GM04503 (cell line): ENCODE data around the gene MKX.

Experiments used
- DNase-seq: peaks from one replicate; pipeline ENCODE4 v3.0.0-alpha.2; 2012; ENCODE audit warnings: low read depth

The MKX gene

DNA sequence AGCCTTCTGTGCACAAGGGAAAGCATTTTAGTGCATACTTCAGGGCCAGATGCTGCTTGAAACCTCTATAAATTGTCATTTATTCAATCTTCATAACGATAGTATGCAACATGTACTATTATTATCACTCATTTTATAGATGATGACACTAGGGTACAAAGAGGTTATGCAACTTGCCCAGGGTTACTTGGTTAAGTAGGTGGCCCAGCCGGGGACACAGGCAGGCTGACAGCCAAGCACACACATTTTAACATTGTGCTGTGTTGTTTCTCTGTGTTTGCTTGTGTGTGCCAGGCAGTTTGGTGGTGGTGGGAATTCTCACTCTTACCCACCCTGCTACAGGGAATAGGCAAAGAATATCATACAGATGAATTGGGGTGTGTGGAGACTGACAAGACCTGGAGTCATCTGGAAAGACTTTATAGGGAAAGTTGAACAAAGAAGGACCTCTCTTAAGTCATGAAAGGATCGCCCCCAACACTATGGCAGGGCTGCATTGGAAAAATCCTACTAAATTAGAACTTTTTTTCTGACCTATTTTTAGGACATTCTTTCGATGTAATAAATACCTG lies 98.9 kb downstream of the MKX start:
- no peak for DNase-seq

DNA sequence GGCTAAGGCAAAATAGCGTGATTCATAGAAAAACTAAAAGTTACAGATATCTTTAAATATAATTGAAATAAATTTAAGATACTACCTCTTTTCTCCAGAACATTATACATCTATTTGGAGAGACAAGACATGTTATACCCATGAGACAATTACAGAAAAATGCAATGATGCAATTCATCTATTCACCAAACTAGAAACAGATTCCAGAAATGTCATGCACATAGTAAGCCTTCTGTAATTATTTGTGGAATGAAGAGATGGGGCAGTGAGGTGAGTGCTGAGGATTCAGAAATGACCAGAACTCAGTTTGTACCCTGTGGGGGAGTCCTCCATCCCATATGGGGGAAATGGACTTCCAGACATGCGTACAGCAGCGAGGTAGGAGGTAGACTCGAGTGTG lies 99.4 kb downstream of the MKX start:
- peak; percentile 73 for DNase-seq

DNA sequence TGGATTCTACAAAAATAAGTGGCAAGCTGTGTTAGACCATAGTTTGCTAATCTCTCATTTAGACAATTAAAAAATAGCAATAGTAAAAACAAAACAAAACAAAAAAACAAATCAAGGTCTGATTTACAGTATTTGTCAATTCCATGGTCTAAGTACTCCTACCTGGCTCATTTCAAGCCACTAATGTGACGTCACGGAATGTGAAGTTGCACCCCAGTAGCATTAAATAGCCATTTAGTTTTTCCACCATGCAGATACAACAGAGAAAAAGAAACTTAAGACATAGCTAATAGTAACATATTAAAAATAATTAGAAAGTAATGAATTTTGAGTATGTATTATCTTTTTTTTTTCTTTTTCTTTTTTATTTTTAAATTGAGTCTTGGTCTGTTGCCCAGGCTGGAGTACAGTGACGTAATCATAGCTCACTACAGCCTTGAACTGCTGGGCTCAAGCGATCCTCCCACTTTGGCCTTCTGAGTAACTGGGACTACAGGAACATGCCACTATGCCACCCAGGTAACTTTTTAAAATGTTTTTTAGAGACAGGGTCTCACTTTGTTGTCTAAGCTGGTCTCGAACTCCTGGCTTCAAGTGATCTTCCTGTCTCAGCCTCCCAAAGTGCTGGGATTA lies 101.2 kb downstream of the MKX start:
- DNase-seq = no peak

DNA sequence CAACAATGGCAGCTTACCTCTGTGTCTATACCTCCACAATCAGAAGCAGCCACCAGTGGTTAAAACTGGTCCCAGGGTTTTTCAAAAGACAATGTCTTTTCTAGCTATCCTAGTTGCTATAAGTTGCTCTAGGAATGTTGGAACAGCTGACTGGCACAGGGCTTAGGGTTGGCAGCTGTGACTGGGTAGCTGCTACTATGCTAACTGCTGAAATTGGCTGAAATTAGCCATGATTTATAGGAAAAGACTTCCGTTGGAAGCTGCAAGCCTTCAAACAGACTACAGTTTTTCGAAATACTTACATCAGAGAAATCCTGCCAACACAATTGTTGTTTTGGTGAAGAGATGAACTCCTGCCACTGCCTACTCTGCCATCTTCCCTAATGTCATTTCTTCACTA lies 102.3 kb downstream of the MKX start:
- no peak for DNase-seq

DNA sequence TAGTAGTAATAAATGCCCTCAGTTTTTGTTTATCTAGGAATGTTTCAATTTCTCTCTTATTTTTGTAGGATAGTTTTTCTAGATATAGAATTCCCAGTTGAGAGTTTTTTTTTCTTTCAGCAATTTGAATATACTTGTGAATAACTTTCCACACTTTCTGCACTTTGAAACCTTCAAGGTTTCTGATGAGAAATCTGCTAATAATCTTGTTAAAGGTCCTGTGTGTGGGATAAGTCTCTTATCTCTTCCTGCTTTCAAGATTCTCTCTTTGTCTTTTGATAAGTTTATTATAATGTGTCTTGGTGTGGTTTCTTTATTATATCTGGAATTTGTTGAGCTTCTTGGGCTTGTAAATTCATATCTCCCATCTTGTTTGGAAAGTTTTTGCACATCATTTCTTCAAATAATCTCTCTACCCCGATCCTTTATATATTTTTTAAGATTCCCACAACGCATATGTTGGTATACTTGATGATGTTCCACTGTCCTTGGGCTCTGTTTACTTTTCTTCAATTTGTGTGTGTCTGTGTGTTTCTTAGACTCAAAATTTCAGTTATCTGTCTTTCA lies 103.5 kb downstream of the MKX start:
- DNase-seq = no peak

DNA sequence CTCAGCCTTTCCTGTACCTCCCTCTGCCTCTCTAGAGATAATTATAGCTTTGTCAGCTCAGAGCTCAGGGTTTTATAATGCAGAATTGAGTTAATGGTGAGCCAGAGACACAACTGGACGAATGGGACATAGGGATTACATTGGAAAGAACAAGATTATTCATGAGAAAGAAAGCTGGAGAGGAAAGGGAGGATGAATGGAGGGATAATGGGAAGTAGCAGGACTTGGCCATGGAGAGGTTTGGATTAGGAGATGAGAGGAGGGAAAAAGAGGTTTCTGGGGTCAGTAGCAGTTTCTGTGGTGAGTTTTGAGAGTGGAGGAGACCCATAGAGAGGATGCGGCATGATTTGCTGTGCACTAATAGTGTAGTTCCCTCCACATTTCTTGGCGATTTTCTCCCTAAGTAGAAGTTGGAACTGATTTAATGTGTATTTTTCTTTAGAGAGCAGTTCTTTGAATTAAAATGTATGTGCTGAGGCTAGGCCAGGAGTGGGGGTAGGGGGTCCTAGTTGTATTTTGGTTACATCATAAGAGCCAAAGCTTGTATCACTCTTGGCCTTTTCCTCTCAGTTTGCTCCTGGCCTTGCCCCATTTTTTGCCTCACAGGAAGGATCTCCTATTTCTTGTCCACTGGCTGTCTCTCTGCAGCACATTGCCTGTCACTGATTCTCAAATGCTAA lies 107.4 kb downstream of the MKX start:
- no peak for DNase-seq

DNA sequence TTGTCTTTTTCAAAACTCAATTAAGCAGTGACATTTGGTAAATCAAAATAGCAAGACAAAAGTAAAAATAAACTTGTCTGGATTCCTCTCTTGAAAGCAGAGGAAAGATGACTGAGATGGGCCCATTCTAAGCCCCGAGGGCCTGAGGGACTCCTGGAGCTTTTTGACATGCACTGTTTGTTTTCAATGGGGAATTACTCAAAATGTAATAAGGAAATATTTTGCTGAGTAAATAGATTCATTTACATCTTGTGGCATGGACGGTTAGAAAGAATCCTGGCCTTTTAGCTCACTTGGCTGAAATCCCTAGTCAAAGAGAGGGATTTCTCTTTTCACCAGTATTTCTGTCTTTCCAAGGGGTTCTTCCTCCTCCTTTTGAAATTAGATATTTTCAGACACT lies 108.0 kb downstream of the MKX start:
- no peak for DNase-seq

DNA sequence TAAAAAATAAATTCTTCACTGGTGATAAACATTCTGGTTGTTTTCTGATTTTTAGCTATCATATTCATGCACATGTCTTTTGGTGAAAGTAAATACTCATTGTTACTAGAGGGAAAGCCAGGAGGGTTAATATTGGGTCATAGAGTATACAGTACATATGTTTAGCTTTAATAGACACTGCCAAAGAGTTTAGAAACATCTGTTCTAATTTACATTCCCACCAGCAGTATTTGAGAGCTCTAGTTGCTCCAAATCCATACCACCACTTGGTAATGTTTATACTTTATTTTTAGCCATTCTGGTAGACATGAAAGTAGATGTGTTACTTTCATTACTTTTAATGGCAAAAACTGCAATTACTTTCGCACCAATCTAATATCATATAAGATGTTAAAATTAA lies 108.8 kb downstream of the MKX start:
- no peak for DNase-seq

DNA sequence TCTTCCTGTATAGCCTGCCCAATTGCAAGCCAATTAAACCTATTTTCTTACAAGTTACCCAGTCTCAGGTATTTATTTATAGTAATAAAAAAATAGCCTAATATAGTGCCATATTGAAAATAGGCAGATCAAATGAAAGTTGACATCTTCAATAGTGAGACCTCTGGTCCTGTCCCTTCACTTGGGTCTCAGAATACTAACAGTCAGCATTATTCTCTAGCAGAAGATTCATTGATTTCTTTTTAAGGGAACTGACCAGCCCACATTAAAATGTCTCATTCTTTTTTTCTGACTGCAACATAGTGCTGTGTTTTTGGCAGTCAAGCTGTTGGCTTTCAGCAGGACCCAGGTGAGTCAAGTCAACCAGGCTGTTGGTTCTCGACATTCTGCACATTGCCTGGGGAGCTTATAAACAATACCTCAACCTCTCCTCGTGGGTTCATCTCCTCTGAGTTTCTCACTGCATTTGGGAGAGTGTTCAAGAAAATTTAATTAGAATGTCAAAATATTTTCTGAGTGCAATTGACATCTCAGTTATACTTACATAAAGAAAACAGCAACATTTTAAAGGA lies 109.8 kb downstream of the MKX start:
- no peak for DNase-seq

DNA sequence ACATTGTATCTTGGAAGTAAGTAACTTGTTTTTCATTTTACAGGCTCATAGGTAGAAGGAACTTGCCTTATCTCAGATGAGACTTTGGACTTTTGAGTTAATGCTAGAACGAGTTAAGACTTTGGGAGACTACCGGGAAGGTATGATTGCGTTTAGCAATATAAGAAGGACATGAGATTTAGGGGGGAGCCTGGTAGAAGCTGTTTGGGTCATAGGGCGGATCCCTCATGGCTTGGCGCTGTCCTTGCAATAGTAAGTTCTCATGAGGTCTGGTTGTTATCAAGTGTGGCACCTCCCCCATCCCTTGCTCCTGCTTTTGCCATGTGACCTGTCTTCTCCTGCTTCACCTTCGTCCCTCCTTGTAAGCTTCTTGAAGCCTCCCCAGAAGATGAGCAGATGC lies 110.3 kb downstream of the MKX start:
- no peak for DNase-seq

DNA sequence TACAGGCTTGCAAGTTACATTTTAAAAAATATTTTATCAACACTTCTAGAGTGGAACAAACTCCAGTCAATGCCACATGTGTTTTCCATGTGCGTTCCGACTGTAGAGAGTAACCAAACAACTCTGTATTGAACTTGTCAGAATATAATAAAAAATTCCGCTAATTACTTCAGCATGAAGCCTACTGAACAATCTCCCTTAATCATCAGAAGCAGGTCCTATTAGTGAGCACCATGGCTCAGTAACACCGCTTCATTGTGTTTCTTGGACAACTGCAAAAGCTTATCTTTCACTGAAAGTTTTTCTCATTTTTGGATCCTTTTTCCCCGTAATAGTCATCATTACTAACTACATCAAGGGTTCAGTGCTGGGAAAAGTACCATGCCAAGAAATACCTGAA lies 117.0 kb downstream of the MKX start:
- DNase-seq = peak; percentile 35

DNA sequence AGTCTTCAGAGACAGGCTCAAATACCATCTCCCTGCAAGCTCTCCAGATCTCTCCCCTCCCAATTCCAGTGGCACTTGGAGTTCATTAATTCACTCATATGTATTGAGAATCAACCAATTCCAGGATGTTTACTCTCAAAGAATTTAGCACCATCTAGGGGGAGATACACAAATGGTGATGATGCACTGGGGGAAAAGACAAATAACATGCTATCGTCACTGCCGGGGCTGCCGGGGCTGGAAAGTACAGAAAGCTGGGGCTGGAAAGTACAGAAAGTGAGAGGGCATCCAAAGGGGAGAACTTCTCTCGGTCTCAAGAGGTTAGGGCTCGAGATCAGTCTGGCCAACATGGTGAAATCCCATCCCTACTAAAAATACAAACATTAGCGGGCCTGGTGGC lies 118.7 kb downstream of the MKX start:
- no peak for DNase-seq

DNA sequence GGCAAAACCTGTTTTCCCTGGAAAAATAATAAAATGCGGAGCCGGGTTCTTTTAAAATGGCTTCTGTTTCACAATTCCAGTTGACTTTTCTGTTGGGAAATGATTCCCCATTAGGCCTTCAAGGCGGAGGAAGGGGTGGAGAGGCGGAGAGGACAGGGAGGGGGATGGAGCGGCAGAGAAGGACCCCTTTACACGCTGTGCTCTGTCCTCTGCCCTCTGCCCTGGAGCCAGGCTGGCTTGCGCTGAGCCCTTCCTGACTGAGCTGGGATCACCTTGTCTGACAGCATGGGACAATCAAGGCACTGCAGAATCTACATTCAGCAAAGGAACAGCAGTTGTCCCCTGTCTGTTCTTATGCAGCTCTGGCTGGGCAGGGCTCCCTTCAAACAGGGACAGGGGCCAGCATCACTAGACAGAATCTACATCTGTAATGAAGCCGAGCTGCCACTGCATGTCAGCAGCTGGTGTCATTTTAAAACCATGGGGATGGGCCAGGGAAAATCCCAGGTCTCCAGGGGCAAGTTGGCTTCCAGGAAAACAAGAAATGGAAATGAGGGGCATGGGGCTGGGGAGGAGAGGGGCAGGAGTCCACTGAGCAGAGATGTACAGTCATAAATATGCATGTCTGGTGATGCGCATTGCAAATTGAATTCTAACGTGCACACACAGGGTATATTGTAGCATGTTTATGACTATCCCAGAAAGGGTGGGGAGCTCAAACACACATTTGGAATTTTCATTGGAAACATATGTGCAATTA lies 120.0 kb downstream of the MKX start:
- no peak for DNase-seq

DNA sequence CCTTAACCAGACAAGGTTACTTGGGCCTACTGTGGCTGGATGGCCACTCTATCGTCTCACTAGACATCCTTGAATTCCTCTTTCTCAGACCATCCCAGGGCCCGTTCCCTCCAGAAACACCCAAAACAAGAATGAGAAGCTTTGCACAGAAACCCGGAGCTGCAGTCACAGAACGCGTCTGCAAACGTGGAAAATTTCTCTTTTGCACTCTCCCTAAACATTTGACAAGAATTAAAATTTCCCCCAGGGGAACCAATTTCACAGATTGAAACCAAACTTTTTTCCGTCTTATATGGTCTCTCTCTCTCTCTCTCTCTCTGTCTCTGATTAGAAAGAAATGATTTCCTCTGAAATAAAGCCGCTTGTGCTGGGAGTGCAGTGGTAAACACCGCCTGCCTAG lies 120.7 kb downstream of the MKX start:
- DNase-seq = no peak
